ENCODE results near the gene FAIM2. TPM values are rescaled to one million over a fixed set of nuclear protein-coding genes. Genes with fewer than 3 reads are reported as not detected.

The FAIM2 gene
- total RNA-seq, 1 experiment from 2014 or later: 0.49 TPM

- BruUV-seq (replicated peaks): no TSS peak
- no peaks in the 10 kb centered on the region for H3K9me3 ChIP-seq (ENCODE audit: control insufficient read depth, insufficient read depth, low read depth, low read length)
- no peaks in the 10 kb centered on the region for H3K27me3 ChIP-seq (ENCODE audit: control insufficient read depth, insufficient read depth, low read length)
- H3K4me1 ChIP-seq (ENCODE audit: control insufficient read depth, insufficient read depth, low read length): peaks cover 21% of the 10 kb centered on the region
- peak; percentile 97 for ATAC-seq
- no peak for DNase-seq (ENCODE audit: low read depth, low spot score)
- H3K36me3 ChIP-seq (ENCODE audit: control insufficient read depth, insufficient read depth, low read length): 0 out of 2 replicates have a peak, but pooled peaks cover 3% of the 10 kb centered on the region
- in situ Hi-C loops (cut with HindIII; ENCODE audit: low pct_unique_long_range_greater_than_20kb, low sequenced_read_pairs): no loop called here
- intact Hi-C loops (cut with micrococcal nuclease; ENCODE audit: unreplicated experiment): no loop called here
- ChIA-PET CTCF (interaction anchor here (0.6 kb wide), 1 partner anchor 140 kb away, joined by 5 read pairs; no protein-coding TSS in a partner anchor), POLR2A (interaction anchor here (0.6 to 0.8 kb wide), 5 partner anchors 12 to 273 kb away, joined by 3 to 12 read pairs (median 5); no protein-coding TSS in a partner anchor)
- H3K4me3 ChIP-seq (ENCODE audit: low read depth in 2 of 2, low read length in 2 of 2): peak within 1 kb of the TSS; percentile 65 to 67
- TF ChIP-seq REST (IDR thresholded peaks at IDR 0.05; ENCODE audit: insufficient read depth in 1 of 2, low read depth in 2 of 2, low read length in 1 of 2): no peak
- TF ChIP-seq TCF7L2 (IDR thresholded peaks at IDR 0.05; ENCODE audit: low read depth, low read length): no peak
- TF ChIP-seq POLR2AphosphoS5 (IDR thresholded peaks at IDR 0.05; ENCODE audit: low read depth, low read length): peak; percentile 74
- peak; percentile 62; the same call in 1 of the 2 replicates for TF ChIP-seq SIN3A (IDR thresholded peaks at IDR 0.05; ENCODE audit: borderline replicate concordance, insufficient read depth, low read depth, low read length)
- no peak for TF ChIP-seq CTCF (IDR thresholded peaks at IDR 0.05)
- peak within 1 kb of the TSS; percentile 83 for H3K27ac ChIP-seq (ENCODE audit: low read length)
These were observed 75.3 kb downstream of the FAIM2 start, which contains the start of gene NCKAP5L for GRCh38 chr12:49828133-49829091. TSS of gene NCKAP5L (minus strand) at chr12:49828413. CDS start at chr12:49804044, 24,369 bp downstream.

GRCh38 chr12:49827401-49828099, 76.2 kb downstream of the FAIM2 start:
- H3K4me3 ChIP-seq (ENCODE audit: low read depth in 2 of 2, low read length in 2 of 2): peak overlapping the region; percentile 65 to 67
- DNase-seq (ENCODE audit: low read depth, low spot score): no peak
- H3K27ac ChIP-seq (ENCODE audit: low read length): peak overlapping the region; percentile 83
- peaks cover 21% of the 10 kb centered on the region for H3K4me1 ChIP-seq (ENCODE audit: control insufficient read depth, insufficient read depth, low read length)
- ChIA-PET POLR2A (interaction anchor here (0.6 to 0.8 kb wide), 3 partner anchors 13 to 274 kb away, joined by 3 to 12 read pairs (median 5); no protein-coding TSS in a partner anchor), CTCF (interaction anchor here (0.6 kb wide), 1 partner anchor 50 kb away, joined by 3 read pairs; no protein-coding TSS in a partner anchor)
- 0 out of 2 replicates have a peak, but pooled peaks cover 3% of the 10 kb centered on the region for H3K36me3 ChIP-seq (ENCODE audit: control insufficient read depth, insufficient read depth, low read length)
- no peaks in the 10 kb centered on the region for H3K27me3 ChIP-seq (ENCODE audit: control insufficient read depth, insufficient read depth, low read length)
- ATAC-seq: peak; percentile 69
- in situ Hi-C loops (cut with HindIII; ENCODE audit: low pct_unique_long_range_greater_than_20kb, low sequenced_read_pairs): no loop called here
- intact Hi-C loops (cut with micrococcal nuclease; ENCODE audit: unreplicated experiment): no loop called here
- no peaks in the 10 kb centered on the region for H3K9me3 ChIP-seq (ENCODE audit: control insufficient read depth, insufficient read depth, low read depth, low read length)
- no TSS peak for BruUV-seq (replicated peaks)
- TF ChIP-seq SIN3A (IDR thresholded peaks at IDR 0.05; ENCODE audit: borderline replicate concordance, insufficient read depth, low read depth, low read length) (peak; percentile 19), REST (IDR thresholded peaks at IDR 0.05; ENCODE audit: insufficient read depth in 1 of 2, low read depth in 2 of 2, low read length in 1 of 2) (no peak), CTCF (IDR thresholded peaks at IDR 0.05) (no peak), TCF7L2 (IDR thresholded peaks at IDR 0.05; ENCODE audit: low read depth, low read length) (no peak), POLR2AphosphoS5 (IDR thresholded peaks at IDR 0.05; ENCODE audit: low read depth, low read length) (no peak)

Measured in Panc1 (cell line).